Osteocyte (in vitro differentiated cells): Measurements from ENCODE around the gene RIPOR2. TPM values are rescaled to one million over a fixed set of nuclear protein-coding genes. Genes with fewer than 3 reads are reported as not detected.

ENCODE experiments used
- DNase-seq: peaks from one replicate; pipeline ENCODE4 v3.0.0; 2021; ENCODE audit warnings: mixed read lengths; ENCODE audit not compliant: unreplicated experiment; ENCODE audit errors: extremely low spot score
- H3K27ac Mint-ChIP-seq: one replicate; pipeline ENCODE4 v1.8.0; 2021; ENCODE audit warnings: mild to moderate bottlenecking, mixed read lengths; ENCODE audit not compliant: unreplicated experiment
- H3K27me3 Mint-ChIP-seq: one replicate; pipeline ENCODE4 v1.8.0; 2021; ENCODE audit warnings: mixed read lengths; ENCODE audit not compliant: unreplicated experiment
- H3K36me3 Mint-ChIP-seq: one replicate; pipeline ENCODE4 v1.8.0; 2021; ENCODE audit warnings: mixed read lengths; ENCODE audit not compliant: unreplicated experiment
- H3K4me1 Mint-ChIP-seq: one replicate; pipeline ENCODE4 v1.8.0; 2021; ENCODE audit warnings: mixed read lengths; ENCODE audit not compliant: unreplicated experiment
- H3K4me3 Mint-ChIP-seq: one replicate; pipeline ENCODE4 v1.8.0; 2021; ENCODE audit warnings: mild to moderate bottlenecking, moderate library complexity, mixed read lengths; ENCODE audit not compliant: unreplicated experiment
- H3K9me3 Mint-ChIP-seq: one replicate; pipeline ENCODE4 v1.8.0; 2021; ENCODE audit warnings: mixed read lengths; ENCODE audit not compliant: unreplicated experiment
- total RNA-seq: library from RNA; stranded (reverse); gene quantifications from 2 replicates; pipeline ENCODE4 v1.2.1, GENCODE V29; 2021
- TF ChIP-seq, protein P1 (sequence below): fragments of 200-600 bp; sonication (generic); IDR thresholded peaks from 2 replicates; pipeline ENCODE4 v1.5.0; 2021; ENCODE audit warnings: antibody characterized with exemption, mild to moderate bottlenecking, moderate library complexity

Gene RIPOR2
- total RNA-seq, 1 donor from 2014 or later, result 6.3 TPM

DNA sequence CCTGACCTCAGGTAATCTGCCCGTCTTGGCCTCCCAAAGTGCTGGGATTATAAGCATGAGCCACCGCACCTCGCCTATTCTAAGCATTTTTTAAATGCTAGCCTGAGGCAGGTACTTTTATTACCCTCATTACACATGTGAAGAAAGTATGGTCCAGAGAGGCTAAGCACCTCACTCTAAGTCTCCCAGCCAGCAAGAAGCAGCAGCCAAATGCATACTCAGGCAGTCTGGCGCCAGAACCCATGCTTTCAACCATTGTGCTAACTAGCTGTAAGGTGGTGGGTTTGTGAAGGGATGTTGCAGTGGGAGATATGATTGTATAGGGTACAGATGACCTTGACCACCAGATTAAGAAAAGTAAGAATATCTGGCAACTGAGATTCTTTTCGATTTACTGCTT lies 26.1 kb upstream of the RIPOR2 start:
- TF ChIP-seq, protein P1, sequence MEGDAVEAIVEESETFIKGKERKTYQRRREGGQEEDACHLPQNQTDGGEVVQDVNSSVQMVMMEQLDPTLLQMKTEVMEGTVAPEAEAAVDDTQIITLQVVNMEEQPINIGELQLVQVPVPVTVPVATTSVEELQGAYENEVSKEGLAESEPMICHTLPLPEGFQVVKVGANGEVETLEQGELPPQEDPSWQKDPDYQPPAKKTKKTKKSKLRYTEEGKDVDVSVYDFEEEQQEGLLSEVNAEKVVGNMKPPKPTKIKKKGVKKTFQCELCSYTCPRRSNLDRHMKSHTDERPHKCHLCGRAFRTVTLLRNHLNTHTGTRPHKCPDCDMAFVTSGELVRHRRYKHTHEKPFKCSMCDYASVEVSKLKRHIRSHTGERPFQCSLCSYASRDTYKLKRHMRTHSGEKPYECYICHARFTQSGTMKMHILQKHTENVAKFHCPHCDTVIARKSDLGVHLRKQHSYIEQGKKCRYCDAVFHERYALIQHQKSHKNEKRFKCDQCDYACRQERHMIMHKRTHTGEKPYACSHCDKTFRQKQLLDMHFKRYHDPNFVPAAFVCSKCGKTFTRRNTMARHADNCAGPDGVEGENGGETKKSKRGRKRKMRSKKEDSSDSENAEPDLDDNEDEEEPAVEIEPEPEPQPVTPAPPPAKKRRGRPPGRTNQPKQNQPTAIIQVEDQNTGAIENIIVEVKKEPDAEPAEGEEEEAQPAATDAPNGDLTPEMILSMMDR, result no peak
- H3K36me3 Mint-ChIP-seq, result peaks cover 1% of the 10 kb centered on the region
- no peak overlapping the region for H3K27ac Mint-ChIP-seq
- no peaks in the 10 kb centered on the region for H3K9me3 Mint-ChIP-seq
- no peaks in the 10 kb centered on the region for H3K27me3 Mint-ChIP-seq
- no peak overlapping the region for H3K4me3 Mint-ChIP-seq
- no peak for DNase-seq
- H3K4me1 Mint-ChIP-seq, result no peaks in the 10 kb centered on the region

DNA sequence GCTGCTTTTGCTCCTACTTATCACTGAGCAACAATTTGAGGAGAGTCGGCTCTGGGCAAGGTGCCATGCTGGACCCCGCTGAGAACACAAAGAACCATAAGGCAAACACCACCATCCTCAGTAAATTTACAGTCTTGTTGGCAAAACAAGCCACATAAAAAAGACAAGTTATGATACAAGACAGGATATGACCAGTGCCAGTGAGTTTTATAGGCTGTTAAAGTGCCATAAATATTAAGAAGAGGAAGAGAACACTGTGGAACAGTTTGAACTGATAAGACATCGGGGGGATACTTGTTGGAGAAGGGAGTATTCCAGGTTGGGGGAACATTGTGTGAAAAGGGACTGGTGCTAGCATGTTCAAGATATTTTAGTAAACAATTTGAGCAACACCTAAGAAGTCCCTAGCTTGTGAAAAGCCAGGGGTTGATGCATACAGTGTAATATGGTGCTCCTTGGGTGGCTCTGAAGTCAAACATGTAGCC lies 25.3 kb upstream of the RIPOR2 start:
- peaks cover 1% of the 10 kb centered on the region for H3K36me3 Mint-ChIP-seq
- no peak overlapping the region for H3K4me3 Mint-ChIP-seq
- no peak overlapping the region for H3K27ac Mint-ChIP-seq
- H3K4me1 Mint-ChIP-seq, result no peaks in the 10 kb centered on the region
- H3K27me3 Mint-ChIP-seq, result no peaks in the 10 kb centered on the region
- no peaks in the 10 kb centered on the region for H3K9me3 Mint-ChIP-seq
- no peak for DNase-seq
- TF ChIP-seq, protein P1, result no peak

DNA sequence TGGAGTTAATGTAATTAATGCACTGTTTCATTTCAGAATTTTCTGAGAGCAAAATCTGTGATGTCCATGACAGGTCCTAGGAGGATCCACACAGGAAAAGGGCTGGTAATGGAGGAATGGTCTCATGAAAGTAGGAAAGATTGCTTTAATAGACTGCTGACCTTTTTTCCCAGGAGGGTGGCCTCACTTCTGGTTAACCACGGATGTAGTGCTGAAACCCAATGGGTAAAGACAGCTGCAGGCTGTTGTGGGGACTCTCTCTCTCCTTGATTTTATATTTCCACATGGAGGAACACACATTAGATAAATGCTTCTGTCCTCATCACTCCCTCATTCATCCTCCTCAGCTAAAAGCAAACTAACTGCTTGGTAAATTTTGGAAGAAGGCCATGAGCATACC lies 23.6 kb upstream of the RIPOR2 start:
- Mint-ChIP-seq H3K27ac (no peak overlapping the region), H3K36me3 (peaks cover 1% of the 10 kb centered on the region), H3K9me3 (no peaks in the 10 kb centered on the region), H3K27me3 (no peaks in the 10 kb centered on the region), H3K4me3 (no peak overlapping the region), H3K4me1 (no peaks in the 10 kb centered on the region)
- no peak for DNase-seq
- TF ChIP-seq, protein P1, result no peak

DNA sequence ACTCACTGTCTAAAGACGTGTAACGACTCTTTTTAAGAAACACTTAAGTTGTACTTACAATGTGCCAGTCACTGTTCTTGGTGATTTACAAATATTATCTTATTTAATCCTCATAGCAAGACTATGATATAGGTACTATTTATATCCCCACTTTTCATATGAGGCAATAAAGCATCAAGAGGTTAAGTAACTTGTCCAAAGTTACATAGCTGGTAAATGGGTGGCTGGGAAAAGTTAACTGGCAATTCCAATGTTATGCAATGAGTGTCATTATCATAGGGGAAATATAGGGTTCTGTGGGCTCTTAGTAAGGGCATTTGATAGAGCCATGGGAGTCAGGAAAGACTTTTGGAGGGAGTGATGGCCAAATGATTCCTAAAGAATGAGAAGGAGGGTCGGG lies 21.4 kb upstream of the RIPOR2 start:
- DNase-seq, result no peak
- Mint-ChIP-seq H3K27ac (no peak overlapping the region), H3K9me3 (no peaks in the 10 kb centered on the region)

DNA sequence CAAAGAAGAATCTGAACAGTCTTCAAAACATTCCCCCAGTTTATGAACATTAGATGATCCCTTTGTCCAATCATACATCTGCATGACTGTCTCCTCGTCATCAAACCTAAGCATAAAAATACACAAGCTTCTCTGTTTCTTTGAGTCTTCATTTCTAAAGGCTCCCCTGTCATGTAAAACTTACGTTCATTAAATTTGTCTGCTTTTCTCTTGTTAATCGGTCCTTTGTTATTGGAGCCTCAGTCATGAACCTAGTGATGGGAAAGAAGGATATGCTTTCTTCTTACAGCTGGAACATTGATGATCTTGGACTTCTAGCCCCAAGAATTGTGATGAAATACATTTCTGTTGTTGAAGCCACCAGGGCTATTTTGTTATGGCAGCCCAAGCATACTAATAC lies 18.0 kb upstream of the RIPOR2 start:
- Mint-ChIP-seq H3K9me3 (no peaks in the 10 kb centered on the region), H3K36me3 (no peaks in the 10 kb centered on the region), H3K4me1 (no peaks in the 10 kb centered on the region), H3K4me3 (no peak overlapping the region), H3K27me3 (no peaks in the 10 kb centered on the region), H3K27ac (no peak overlapping the region)
- TF ChIP-seq, protein P1, result no peak
- DNase-seq, result no peak

More for the DNA sequence above, 21.4 kb upstream of the RIPOR2 start:
- H3K36me3 Mint-ChIP-seq, result peaks cover 1% of the 10 kb centered on the region
- no peak overlapping the region for H3K4me3 Mint-ChIP-seq
- H3K27me3 Mint-ChIP-seq, result no peaks in the 10 kb centered on the region
- TF ChIP-seq, protein P1, result no peak
- no peaks in the 10 kb centered on the region for H3K4me1 Mint-ChIP-seq
